Stimulated activated CD4-positive, alpha-beta T cell treated with anti-CD3 and anti-CD28 coated beads, TNF-alpha, amount 100 ng/mL, for 24 hours (primary cell): Measurements from ENCODE around the gene LRRC40.
A peak's percentile ranks its signal among the peaks of the same experiment; 100 is the strongest.
"Not testable (repeated sequence)": the region's sequence is repeated elsewhere in the genome, so short reads cannot be mapped to it uniquely, and the experiment has no call there.

Experiments
- DNase-seq, 3 experiments: peaks; one replicate each; pipeline ENCODE4 v3.0.0-alpha.2; 2020; ENCODE audit warnings: low read depth in 3 of 3

The LRRC40 gene

GRCh38 chr1:70205434-70206118, at the start of gene LRRC40:
Gene LRRC40, minus strand, starts transcription at chr1:70205579. Its CDS starts 39 bp downstream, at chr1:70205540.
- peak; percentile 92 to 95 (median 94) for DNase-seq

GRCh38 chr1:70248729-70249128, 43.4 kb upstream of the LRRC40 start:
- no peak for DNase-seq

- DNase-seq, result no peak
Observed at GRCh38 chr1:70247768-70248167, 42.4 kb upstream of the LRRC40 start.

DNA sequence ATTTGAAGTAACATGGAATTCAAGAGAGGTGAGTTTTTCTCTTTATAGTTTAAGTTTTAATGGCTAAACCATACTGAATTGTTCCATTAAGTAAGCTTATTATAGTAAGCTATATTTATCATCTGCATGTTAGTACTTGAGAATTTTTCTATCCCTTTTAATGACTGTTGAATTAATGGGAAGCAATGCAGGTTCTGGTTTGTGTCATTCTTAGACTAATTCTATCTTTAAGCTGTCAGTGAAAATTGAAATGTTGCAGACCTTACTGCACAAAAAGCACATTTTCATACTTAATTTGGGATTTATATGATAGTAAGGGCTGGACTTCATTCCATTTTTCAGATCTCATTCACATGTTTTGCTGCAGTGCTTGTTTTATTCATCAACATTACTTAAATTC, 41.7 kb upstream of the LRRC40 start:
- DNase-seq, result no peak

DNA sequence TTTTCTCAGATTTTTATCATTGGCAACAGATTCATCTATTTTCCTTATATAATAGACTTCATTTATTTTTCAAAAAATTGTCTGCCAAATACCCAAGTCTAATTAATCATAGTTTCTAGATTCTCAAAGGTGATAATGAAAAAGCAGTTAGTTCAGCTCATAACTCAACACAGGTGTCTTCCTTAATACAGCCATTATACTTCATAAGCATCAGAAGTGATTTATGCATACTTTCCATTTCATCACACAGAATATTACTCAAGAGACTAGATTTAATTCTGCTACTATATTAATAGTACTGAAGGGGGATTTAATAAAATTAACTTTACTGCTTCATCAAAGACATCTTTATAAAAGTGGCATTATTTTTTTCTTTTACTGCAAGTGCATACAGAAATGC, 34.6 kb upstream of the LRRC40 start:
- no peak for DNase-seq

DNA sequence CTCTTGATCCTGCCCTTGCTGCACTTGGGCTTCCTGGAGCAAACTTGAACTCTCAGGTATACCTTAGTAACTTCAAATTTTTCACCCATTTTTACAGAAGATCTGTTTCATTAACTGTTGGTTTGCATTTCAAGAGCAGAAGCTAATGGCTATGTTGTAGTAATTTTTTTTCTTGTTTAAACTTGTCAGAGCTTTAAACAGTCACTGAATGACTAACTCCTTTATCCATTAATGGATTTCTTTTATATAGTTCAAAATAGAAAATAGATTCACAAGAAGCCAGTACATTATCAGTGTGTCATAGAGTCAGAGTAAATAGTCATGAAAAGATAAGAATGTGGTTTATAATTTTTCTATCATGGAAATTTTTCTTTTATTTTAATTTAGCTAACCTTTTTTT, 29.4 kb upstream of the LRRC40 start:
- DNase-seq, result no peak

GRCh38 chr1:70231475-70231874, 26.1 kb upstream of the LRRC40 start:
- DNase-seq, result no peak

GRCh38 chr1:70228670-70229069, 23.3 kb upstream of the LRRC40 start:
- DNase-seq, result no peak

- no peak for DNase-seq
Observed at GRCh38 chr1:70227439-70227838, 22.1 kb upstream of the LRRC40 start.

- DNase-seq, result no peak
Observed at GRCh38 chr1:70224954-70225353, 19.6 kb upstream of the LRRC40 start.

- DNase-seq, result no peak
Observed at GRCh38 chr1:70222716-70223235, 17.4 kb upstream of the LRRC40 start.

DNA sequence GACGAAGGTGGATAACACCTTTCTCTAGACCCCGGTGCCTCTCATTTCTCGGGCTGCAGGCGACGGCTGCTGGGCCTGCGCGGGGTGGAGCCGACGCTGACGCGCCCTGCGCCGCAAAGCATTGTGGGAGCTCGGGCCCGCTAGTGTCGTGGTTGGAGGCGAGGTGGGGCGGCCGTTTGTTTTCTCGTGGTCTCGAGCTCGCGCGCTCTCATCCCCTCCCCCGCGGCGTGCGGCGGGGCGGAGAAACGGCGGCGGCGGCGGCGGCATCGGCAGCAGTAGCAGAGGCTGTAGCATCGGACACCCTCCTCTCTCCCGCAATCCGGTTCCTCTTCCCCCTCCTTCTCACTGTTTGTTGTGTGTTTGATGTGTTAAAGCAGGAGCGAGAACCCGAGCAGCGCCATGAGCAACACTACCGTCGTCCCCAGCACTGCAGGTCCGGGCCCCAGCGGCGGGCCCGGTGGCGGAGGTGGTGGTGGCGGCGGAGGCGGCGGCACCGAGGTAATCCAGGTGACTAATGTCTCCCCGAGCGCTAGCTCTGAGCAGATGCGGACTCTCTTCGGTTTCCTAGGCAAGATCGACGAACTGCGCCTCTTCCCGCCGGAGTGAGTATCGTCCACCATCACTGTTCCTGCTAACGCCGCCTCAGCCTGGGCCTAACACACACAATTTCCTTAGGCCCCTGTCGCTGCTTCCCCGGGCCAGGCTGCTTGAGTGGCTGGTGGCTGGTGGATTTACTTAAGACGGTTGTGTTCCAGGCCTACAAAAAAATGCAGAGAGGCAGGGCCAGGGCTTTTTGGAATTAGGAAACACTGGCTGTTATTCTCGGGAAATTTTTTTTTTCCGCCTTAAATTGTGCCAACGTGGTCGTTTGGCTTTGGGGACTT, 16.1 kb upstream of the LRRC40 start, which contains the start of gene SRSF11:
TSS of gene SRSF11 (plus strand) at position 143 of the 884 bp plus-strand sequence. CDS start at position 400, 257 bp downstream.
- peak; percentile 95 to 97 (median 96) for DNase-seq

GRCh38 chr1:70220517-70221237, 15.3 kb upstream of the LRRC40 start:
- DNase-seq, result no peak

- DNase-seq, result no peak
Observed at GRCh38 chr1:70220015-70220414, 14.6 kb upstream of the LRRC40 start.

DNA sequence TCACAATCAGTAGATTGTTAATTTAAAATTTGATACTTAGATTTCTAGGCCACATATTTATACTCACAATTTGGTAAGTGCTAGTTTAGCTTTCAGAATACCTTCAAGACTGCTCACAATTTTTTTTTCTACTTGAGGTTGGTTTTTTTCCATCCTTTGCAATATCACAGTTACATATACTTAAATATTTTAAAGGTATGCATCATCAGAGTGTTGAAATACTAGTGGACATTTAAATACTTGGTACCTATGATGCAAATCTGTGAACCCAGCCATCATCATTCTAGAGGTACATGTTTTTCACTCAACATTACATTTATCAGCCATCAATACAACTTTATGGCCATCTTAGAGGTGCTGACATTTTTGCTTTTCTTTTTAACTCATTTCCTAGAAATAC, 6.2 kb upstream of the LRRC40 start:
- no peak for DNase-seq

GRCh38 chr1:70210820-70211219, 5.4 kb upstream of the LRRC40 start:
- DNase-seq, result no peak

DNA sequence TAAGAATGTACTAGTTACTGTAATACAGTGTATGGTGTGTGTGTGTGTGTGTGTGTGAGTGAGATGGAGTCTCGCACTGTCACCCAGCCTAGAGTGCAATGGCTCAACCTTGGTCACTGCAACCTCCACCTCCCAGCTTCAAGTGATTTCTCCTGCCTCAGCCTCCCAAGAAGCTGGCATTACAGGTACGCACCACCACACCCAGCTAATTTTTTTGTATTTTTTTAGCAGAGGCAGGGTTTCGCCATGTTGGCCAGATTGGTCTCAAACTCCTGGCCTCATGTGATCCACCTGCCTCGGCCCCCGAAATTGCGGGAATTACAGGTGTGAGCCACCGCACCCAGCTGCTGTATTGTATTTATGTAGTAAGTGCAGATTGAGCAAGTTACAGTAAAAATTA, 2.9 kb upstream of the LRRC40 start:
- no peak for DNase-seq

DNA sequence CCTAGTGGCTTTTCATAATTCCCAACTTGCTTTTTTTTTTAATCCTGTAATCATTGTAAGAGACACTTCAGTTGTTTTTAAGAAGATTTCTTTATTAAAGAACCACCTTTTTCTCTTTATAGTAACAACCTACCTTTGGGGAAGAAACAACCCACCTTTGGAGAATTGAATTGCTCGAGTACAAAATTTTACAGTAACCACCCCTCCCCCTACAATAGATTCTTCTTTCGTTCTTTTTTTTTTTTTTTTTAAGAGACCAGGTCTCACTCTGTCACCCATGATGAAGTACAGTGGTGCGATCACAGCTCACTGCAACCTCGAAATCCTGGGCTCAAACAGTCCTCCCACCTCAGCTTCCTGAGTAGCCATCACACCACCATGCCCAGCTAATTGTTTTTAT, 2.1 kb upstream of the LRRC40 start:
- DNase-seq, result no peak

- DNase-seq, result not testable (repeated sequence)
Observed at GRCh38 chr1:70206833-70207232, 1.5 kb upstream of the LRRC40 start.

DNA sequence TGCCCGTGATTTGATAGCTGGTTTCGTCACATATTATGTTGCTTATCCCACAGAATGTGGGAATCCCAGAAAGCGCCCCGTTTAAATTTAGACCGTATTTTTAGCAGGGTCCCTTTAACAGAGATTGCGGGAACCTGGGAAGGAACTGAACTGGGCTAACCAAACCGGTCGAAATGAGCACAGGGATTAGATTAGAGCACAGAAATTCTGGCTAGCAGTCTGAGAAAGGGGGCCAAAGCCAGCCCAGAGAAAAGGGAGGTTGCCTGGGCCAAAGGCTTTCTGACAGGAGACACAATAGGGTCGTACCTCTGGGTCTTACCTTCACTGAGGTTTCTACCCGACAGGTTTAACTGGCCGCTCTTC, 327 bp downstream of the LRRC40 start:
- DNase-seq, result no peak

GRCh38 chr1:70204600-70204999, 779 bp downstream of the LRRC40 start:
- DNase-seq, result no peak

- no peak for DNase-seq
Observed at GRCh38 chr1:70204139-70204538, 1.2 kb downstream of the LRRC40 start.
